HG03460 (cell line): ENCODE data around the gene ALK.

Experiments used
- ATAC-seq: cut with Tn5 transposase; IDR thresholded peaks from one replicate; pipeline ENCODE4 v1.9.1; 2021; ENCODE audit not compliant: unreplicated experiment

Gene ALK

GRCh38 chr2:29723255-29724001 lies 198.0 kb downstream of the ALK start:
- peak; percentile 78 for ATAC-seq

GRCh38 chr2:29719639-29720038 lies 201.7 kb downstream of the ALK start:
- ATAC-seq: no peak

- ATAC-seq: no peak
Measured at GRCh38 chr2:29718076-29718686, 203.2 kb downstream of the ALK start.

GRCh38 chr2:29715655-29716054 lies 205.7 kb downstream of the ALK start:
- ATAC-seq: no peak

GRCh38 chr2:29714333-29714732 lies 207.1 kb downstream of the ALK start:
- ATAC-seq: no peak

- ATAC-seq: no peak
Measured at GRCh38 chr2:29706171-29706720, 215.1 kb downstream of the ALK start.

GRCh38 chr2:29705616-29706015 lies 215.8 kb downstream of the ALK start:
- ATAC-seq: no peak

GRCh38 chr2:29703336-29703735 lies 218.1 kb downstream of the ALK start:
- ATAC-seq: no peak

GRCh38 chr2:29702276-29702675 lies 219.1 kb downstream of the ALK start:
- no peak for ATAC-seq

GRCh38 chr2:29700560-29700959 lies 220.8 kb downstream of the ALK start:
- no peak for ATAC-seq

GRCh38 chr2:29699045-29699444 lies 222.3 kb downstream of the ALK start:
- no peak for ATAC-seq

GRCh38 chr2:29698216-29698615 lies 223.2 kb downstream of the ALK start:
- ATAC-seq: no peak

GRCh38 chr2:29697715-29698114 lies 223.7 kb downstream of the ALK start:
- no peak for ATAC-seq

GRCh38 chr2:29697181-29697580 lies 224.2 kb downstream of the ALK start:
- ATAC-seq: no peak

- no peak for ATAC-seq
Measured at GRCh38 chr2:29694741-29695140, 226.6 kb downstream of the ALK start.

GRCh38 chr2:29691391-29691950 lies 229.9 kb downstream of the ALK start:
- no peak for ATAC-seq

GRCh38 chr2:29689666-29690065 lies 231.7 kb downstream of the ALK start:
- ATAC-seq: no peak

- ATAC-seq: no peak
Measured at GRCh38 chr2:29688429-29688828, 233.0 kb downstream of the ALK start.

- ATAC-seq: no peak
Measured at GRCh38 chr2:29687121-29687520, 234.3 kb downstream of the ALK start.

- ATAC-seq: no peak
Measured at GRCh38 chr2:29676886-29677453, 244.4 kb downstream of the ALK start.

GRCh38 chr2:29664578-29664977 lies 256.8 kb downstream of the ALK start:
- no peak for ATAC-seq

GRCh38 chr2:29663268-29663667 lies 258.1 kb downstream of the ALK start:
- no peak for ATAC-seq
